Keratinocyte (primary cell): ENCODE measurements around the gene PKP4.

Experiments
- CTCF ChIP-seq, 3 experiments: IDR thresholded peaks in 1 of 3; conservative IDR thresholded peaks in 1 of 3; optimal IDR thresholded peaks in 1 of 3; 2 replicates in 2 of 3; 3 replicates in 1 of 3; pipeline versions ENCODE3 to v1.5.1; 2011; ENCODE audit warnings: low read length in 3 of 3, mild to moderate bottlenecking in 3 of 3, moderate library complexity in 2 of 3, control low read depth in 1 of 3, inconsistent platforms in 1 of 3; ENCODE audit not compliant: insufficient read depth in 2 of 3; ENCODE audit errors: extremely low read depth in 1 of 3
- EZH2 ChIP-seq: IDR thresholded peaks from one replicate; pipeline ENCODE4 v1.6.1; 2012; ENCODE audit warnings: inconsistent platforms, mild to moderate bottlenecking, low read length, moderate library complexity

- TF ChIP-seq CTCF (optimal IDR thresholded peaks at IDR 0.05 in 1 of 3, IDR thresholded peaks at IDR 0.05 in 1 of 3, conservative IDR thresholded peaks at IDR 0.05 in 1 of 3; ENCODE audit: extremely low read depth in 1 of 3, insufficient read depth in 2 of 3, low read length in 3 of 3) = no peak
- no peak for TF ChIP-seq EZH2
Measured at GRCh38 chr2:158411748-158412147, 45.0 kb upstream of the PKP4 start.
